GM21515 (cell line): ENCODE measurements around the gene DUSP15.
"Not testable (repeated sequence)": the region's sequence is repeated elsewhere in the genome, so short reads cannot be mapped to it uniquely, and the experiment has no call there.

ENCODE experiments used
- ATAC-seq: cut with Tn5 transposase; IDR thresholded peaks from one replicate; pipeline ENCODE4 v1.9.1; 2021; ENCODE audit not compliant: unreplicated experiment

Gene DUSP15

DNA sequence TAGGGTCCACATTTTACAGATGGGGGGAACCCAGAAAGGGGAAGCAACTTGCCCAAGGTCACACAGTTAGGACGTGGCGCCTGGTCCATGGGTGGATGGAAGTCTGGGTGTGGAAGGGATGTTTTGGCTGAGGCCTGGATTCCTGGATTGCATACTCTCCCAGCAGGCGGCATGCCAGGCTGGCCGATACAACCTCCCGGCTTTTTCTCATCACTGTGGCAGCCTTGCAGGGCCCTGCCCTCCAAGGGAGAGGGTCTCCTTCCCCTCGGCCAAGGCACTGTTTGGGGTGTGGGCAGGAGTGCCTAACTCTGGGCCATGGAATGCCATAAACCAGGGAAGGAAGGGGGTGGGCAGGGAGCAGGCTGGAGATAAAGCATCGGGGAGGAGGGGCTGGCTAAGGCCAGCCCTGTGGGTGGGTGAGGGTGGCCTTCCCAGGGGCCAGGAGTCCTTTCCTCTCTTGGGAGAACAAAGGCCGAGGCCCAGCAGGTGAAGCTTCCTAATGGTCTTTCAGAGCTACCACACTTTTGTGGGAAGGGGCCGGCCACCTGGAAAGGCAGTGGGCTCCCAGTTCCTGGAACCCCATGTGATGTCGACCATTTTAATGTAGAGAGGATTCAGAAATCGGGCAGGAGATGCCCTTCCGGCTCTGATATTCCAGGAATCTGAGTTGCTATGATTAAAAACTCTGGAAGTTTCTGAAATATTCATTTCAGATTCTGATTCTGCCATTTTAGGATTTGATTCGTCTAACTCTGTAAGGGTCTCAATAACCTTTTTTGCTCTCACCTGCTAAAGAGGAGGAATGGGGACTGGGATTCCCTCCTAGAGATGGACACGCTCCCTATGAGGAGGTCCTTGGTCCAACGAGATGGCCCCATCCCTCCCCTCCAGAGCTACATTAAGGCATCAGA, 29.2 kb downstream of the DUSP15 start:
- no peak for ATAC-seq

DNA sequence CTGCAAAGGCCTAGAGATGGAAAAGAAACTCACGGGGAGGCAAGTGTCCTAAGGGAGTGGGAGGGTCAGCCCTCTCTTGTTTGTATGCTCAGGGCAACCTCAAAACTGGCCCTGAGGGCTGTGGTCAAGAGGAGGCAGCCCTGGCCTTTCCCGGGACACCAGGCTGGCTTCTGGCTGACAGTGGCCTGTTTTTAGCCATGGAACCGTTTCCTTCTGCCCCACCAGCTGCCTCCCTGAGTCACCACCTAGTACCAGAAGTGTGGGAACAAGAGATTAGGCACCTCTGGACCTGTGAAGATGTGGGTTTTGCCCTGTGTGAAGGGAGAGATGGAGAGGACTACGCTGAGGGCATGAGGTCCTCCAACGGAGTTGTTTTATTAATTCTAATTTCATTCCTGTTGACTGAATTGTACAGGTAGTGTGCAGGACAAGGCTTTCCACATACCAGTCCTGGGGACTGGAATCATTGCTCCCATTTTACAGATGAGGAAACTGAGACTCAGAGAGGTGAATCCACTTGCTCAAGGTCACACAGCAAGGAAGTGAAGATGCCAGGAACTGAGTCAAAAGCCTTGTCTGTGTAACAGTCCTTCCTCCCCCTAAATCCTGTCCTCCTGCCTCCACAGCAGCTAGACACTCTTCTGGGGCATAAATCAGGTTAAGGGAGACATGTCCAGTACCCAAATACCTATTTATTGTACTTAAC, 30.4 kb downstream of the DUSP15 start:
- ATAC-seq: no peak

- no peak for ATAC-seq
Observed at GRCh38 chr20:31838646-31839292, 31.6 kb downstream of the DUSP15 start.

GRCh38 chr20:31837896-31838397, 32.4 kb downstream of the DUSP15 start:
- ATAC-seq: no peak

DNA sequence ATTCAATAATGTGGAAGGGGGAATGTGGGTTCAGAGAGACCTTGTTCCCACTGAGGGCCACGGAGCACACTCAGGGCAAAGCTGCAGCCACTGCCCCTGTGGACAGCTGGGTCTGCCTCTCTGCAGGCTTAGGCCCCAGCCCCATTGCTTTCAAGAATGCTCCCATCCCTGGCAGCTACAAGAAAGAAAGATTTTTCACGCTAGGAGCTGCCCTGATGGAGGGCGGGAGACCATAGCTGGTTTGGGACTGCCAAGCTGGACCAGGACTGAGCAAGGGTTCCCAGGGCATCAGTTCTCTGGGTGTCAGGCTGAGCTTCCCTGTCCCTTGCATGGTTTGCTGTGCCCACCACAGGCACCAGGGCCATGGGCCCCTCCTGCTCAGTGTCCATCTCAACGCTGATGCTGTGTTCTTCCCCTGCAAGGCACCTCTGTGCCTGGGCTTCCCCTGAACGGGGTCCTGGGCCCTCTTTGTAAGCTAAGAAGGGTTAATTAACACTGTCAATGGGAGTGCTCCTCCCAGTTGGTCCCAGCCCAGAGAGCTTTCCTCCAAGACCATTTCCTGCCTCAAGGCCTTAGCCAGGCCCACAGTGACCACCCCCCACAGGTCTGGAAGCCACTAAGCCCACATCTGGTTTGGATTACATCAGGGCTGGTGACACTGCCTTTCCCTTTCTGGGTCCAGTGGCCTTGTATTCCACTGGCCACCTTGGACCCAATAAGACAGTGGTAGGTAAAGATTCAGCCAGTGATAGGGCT, 33.3 kb downstream of the DUSP15 start:
- ATAC-seq: no peak

- ATAC-seq: no peak
Observed at GRCh38 chr20:31835977-31836852, 34.1 kb downstream of the DUSP15 start.

DNA sequence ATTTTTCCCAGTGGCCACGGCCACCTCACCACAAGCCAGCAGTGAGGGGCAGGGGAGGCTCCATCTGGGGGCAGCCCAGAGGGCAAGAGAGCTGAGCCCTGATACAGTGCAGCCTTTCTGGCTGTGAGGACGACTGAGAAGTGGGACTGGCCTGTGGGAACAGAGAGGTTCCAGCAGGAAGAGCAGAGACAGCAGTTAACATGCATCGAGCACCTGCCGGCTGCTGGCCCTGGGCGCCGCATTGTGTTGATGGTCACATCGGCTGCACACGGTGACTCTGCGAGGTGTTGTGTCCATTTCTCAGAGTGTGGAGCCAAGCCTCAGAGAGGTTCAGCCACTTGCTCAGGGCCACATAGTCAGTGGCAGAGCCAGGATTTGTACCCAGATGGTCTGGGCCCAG, 34.8 kb downstream of the DUSP15 start:
- ATAC-seq: no peak

DNA sequence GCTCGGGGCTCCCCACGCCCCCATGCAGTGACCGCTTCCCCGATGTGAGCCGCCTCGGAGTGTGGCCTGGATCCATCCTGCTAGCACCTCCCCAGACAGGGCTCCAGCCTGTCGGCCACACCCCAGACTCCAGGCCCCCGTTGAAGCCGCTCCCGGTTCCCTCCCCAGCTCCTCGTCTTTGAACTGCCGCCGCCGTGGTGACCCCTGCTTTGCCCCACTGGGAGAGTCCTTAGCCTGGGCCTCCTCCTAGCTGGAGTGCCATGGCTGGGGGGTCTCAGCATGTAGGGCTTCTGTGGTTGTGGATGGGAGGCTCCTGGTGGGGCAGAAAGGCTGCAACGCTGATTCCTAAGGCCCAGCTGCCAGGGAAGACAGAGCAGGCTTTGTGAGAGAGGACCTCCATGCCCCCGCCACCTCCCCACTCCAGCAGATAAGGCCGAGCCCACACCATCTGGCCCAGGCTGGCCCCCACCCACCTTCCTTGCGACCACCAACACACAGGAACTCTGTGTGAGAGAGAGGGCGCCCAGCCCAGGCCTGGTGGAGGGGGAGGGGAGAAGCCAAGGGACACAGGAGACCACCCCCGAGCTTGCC, 36.3 kb downstream of the DUSP15 start:
- no peak for ATAC-seq

DNA sequence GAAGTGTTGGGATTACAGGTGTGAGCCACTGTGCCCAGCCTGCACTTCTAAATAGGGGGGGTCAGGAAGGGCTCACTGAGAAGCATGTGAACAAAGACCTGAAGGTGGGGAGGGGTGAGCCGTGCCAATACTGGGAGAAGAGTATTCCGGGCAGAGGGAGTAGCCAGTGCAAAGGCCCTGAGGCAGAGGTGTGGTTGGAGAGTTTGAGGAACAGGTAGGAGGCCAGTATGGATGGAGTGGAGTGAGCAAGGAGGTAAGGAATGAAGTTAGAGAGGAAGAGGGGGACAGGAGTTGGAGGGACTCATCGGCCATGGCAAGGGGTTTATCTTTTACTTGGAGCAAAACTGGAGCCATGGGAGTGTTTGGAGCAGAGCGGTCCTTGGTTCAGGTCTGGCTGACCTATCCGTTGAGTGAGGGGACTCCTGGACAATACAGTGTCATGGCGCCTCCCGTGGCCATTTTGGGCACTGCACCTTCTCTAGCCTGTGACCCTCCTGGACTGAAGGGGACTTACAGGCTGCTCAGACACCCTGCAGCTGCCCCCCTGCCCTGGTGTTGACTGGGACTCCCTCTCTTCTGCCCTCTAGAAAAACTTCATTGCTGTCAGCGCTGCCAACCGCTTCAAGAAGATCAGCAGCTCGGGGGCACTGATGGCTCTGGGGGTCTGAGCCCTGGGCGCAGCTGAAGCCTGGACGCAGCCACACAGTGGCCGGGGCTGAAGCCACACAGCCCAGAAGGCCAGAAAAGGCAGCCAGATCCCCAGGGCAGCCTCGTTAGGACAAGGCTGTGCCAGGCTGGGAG, 37.0 kb downstream of the DUSP15 start:
- ATAC-seq: no peak

GRCh38 chr20:31831771-31832306, 38.5 kb downstream of the DUSP15 start:
- ATAC-seq: no peak

- no peak for ATAC-seq
Observed at GRCh38 chr20:31831211-31831610, 39.1 kb downstream of the DUSP15 start.

DNA sequence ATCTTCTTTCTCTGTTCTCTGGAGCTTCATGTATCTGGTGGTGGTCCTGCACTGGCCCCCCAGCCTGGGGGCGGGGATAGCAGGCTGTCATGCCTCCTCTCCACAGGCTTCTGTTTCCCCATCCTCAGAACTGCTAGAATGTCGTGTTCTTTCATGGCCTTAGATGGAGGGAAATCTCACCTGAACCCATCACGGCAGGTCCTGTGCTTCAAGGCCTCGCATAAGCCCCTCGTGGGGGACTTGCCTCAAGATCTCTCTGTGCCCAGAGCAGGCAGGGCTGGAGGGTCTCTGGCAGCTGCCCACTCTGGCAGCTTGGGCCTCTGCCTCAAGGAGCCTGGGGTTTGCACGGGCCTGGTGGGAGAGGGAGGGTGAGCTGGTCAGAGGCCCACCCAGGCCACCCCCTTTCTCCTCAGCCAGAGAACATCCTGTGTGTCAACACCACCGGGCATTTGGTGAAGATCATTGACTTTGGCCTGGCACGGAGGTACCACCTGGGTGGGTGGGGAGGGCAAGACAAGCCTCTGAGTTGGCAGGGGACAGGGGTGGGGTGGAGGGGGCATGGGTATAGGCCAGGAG, 39.8 kb downstream of the DUSP15 start:
- no peak for ATAC-seq

- ATAC-seq: no peak
Observed at GRCh38 chr20:31829731-31830130, 40.6 kb downstream of the DUSP15 start.

DNA sequence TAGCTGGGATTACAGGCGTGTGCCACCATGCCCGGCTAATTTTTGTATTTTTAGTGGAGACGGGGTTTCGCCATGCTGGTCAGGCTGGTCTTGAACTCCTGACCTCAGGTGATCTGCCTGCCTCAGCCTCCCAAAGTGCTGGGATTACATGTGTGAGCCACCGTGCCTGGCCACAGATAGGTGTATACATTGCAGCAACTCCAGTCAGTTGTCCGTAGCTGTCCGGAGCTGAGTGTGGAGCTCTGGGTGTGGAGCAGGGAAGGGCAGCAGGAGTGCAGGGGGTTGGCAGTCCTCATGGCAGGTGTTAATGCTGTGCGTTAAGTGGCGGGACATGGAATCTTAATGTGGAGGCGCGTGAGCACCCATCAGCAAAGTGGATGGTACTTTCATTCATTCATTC, 42.3 kb downstream of the DUSP15 start:
- ATAC-seq: not testable (repeated sequence)

- no peak for ATAC-seq
Observed at GRCh38 chr20:31827059-31827458, 43.3 kb downstream of the DUSP15 start.

DNA sequence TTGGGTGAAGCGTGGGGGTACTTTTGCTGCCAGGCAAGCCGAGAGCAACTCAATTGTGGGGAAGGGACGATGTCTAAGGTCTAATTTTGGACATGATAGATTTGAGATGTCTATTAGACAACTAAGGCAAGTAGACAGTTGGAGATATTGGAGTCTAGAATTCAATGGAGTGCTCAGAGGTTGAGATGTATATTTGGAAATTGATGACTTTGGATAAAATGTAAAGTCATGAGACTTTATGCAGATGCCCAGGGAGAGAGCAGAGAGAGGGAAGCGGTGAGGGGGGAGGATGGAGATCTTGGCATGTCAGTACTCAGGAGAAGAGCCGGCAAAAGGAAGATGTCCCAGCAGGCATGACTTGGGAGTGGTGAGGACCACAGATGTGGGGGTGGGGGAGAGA, 44.3 kb downstream of the DUSP15 start:
- ATAC-seq: no peak

- ATAC-seq: no peak
Observed at GRCh38 chr20:31824554-31825313, 45.6 kb downstream of the DUSP15 start.
